GM23248 (cell line): ENCODE results near the gene HSPA1L. TPM values are rescaled to one million over a fixed set of nuclear protein-coding genes. Genes with fewer than 3 reads are reported as not detected.
"Not testable (repeated sequence)": the region's sequence is repeated elsewhere in the genome, so short reads cannot be mapped to it uniquely, and the experiment has no call there.

Experiments
- DNase-seq: peaks from one replicate; pipeline ENCODE4 v3.0.0-alpha.2; 2015
- H2AFZ ChIP-seq: fragments of 200-600 bp; sonication (generic); 2 replicates; pipeline ENCODE4 v1.6.1; 2016; ENCODE audit warnings: antibody characterized with exemption
- H3F3A ChIP-seq: fragments of 200-600 bp; sonication (generic); 2 replicates; pipeline ENCODE4 v1.6.1; 2016; ENCODE audit warnings: mild to moderate bottlenecking, antibody characterized with exemption, mixed run types; ENCODE audit not compliant: insufficient read depth
- H3K27ac ChIP-seq: fragments of 200-600 bp; sonication (generic); 2 replicates; pipeline ENCODE4 v1.5.1; 2016; ENCODE audit warnings: mild to moderate bottlenecking
- H3K27me3 ChIP-seq: fragments of 200-600 bp; sonication (generic); replicated peaks from 2 replicates; pipeline ENCODE4 v1.6.1; 2016; ENCODE audit warnings: mild to moderate bottlenecking; ENCODE audit not compliant: insufficient read depth
- H3K36me3 ChIP-seq: fragments of 200-600 bp; sonication (generic); 2 replicates; pipeline ENCODE4 v1.6.1; 2016; ENCODE audit warnings: low read depth, mild to moderate bottlenecking
- H3K4me1 ChIP-seq: fragments of 200-600 bp; sonication (generic); 2 replicates; pipeline ENCODE4 v1.6.1; 2016; ENCODE audit warnings: mild to moderate bottlenecking; ENCODE audit not compliant: insufficient read depth
- H3K4me2 ChIP-seq: fragments of 200-600 bp; sonication (generic); one replicate; pipeline ENCODE4 v1.6.1; 2016; ENCODE audit warnings: mild to moderate bottlenecking; ENCODE audit not compliant: unreplicated experiment
- H3K4me3 ChIP-seq: fragments of 200-600 bp; sonication (generic); 2 replicates; pipeline ENCODE4 v1.5.1; 2016; ENCODE audit warnings: mild to moderate bottlenecking
- H3K79me2 ChIP-seq: fragments of 200-600 bp; sonication (generic); 2 replicates; pipeline ENCODE4 v1.6.1; 2016; ENCODE audit warnings: mild to moderate bottlenecking; ENCODE audit not compliant: insufficient read depth
- H3K9ac ChIP-seq: fragments of 200-600 bp; sonication (generic); 2 replicates; pipeline ENCODE4 v1.6.1; 2016; ENCODE audit warnings: mild to moderate bottlenecking
- H3K9me2 ChIP-seq: fragments of 200-600 bp; sonication (generic); 2 replicates; pipeline ENCODE4 v1.6.1; 2016; ENCODE audit warnings: mixed run types, mild to moderate bottlenecking, moderate library complexity; ENCODE audit not compliant: insufficient read depth
- H3K9me3 ChIP-seq: fragments of 200-600 bp; sonication (generic); one replicate; pipeline ENCODE4 v1.6.1; 2017; ENCODE audit warnings: low read depth
- H4K20me1 ChIP-seq: fragments of 200-600 bp; sonication (generic); 2 replicates; pipeline ENCODE4 v1.6.0; 2016; ENCODE audit not compliant: insufficient read depth
- EZH2 ChIP-seq: fragments of 200-600 bp; sonication (generic); IDR thresholded peaks from 2 replicates; pipeline ENCODE4 v1.6.1; 2018; ENCODE audit warnings: antibody characterized with exemption, mild to moderate bottlenecking; ENCODE audit not compliant: insufficient read depth, poor library complexity, severe bottlenecking
- EZH2phosphoT487 ChIP-seq: fragments of 200-600 bp; sonication (generic); IDR thresholded peaks from 2 replicates; pipeline ENCODE4 v1.6.1; 2018; ENCODE audit warnings: antibody characterized with exemption, moderate library complexity, mild to moderate bottlenecking, low read depth; ENCODE audit not compliant: insufficient read depth
- WGBS, 2 experiments: methylation state at CpG; one replicate each; pipeline ENCODE4 v1.1.6; 2015 to 2017; ENCODE audit warnings: low lambda C conversion rate in 2 of 2, low coverage in 1 of 2; ENCODE audit errors: missing lambda C conversion rate in 2 of 2; 5-methylcytosine and 5-hydroxymethylcytosine counted together
- in situ Hi-C: fragments of 300-500 bp; cut with MboI; formaldehyde crosslinking; loops from 2 replicates; pipeline ENCODE4 v1.15.0; 2020
- polyA plus RNA-seq: library from polyadenylated mRNA; unstranded; fragments of >200 nt; fragmentation: Nextera tagmentation; extraction: Ambion mirVana; gene quantifications from 2 replicates; pipeline ENCODE4 v1.2.1, GENCODE V29; 2016
- total RNA-seq: library from RNA; depleted of rRNA; stranded (reverse); fragments of >200 nt; shearing (Covaris generic); gene quantifications from 2 replicates; pipeline ENCODE4 v1.2.3, GENCODE V29; 2014

HSPA1L gene
- total and polyA plus RNA-seq, 2 experiments from 2014 or later, result 0.91 to 1.7 TPM

DNA sequence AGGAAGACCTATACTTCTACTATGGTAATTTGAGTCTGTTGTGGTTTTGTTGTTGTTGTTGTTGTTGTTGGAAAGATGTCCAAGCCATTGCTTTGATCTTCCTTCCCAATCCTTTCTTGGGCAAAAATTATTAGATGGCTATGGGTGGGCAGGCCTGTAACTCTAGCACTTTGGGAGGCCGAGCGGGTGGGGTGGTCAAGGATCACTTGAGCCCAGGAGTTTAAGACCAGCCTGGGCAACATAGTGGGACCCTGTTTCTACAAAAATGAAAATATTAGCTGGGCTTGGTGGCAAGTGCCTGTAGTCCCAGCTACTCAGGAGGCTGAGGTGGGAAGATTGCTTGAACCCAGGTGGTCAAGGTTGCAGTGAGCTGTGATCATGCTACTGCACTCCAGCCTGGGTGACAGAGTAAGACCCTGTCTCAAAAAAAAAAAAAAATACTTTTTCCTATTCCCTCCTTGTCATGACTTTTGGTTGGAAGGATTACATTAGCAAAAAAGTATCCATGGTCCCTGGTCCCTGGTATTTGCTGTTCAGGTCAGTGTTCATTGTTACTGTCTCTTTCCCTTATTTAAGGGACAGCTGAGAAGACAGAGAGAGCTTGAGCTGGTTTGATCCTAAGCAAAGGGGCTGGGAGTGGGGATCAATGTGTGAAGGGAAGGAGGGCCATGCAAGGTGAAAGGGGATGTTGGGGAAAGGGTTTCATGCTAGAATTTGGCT is 35.8 kb upstream of the HSPA1L start:
- H3K4me1 ChIP-seq, result no peaks in the 10 kb centered on the region
- in situ Hi-C loops, result no loop called here

DNA sequence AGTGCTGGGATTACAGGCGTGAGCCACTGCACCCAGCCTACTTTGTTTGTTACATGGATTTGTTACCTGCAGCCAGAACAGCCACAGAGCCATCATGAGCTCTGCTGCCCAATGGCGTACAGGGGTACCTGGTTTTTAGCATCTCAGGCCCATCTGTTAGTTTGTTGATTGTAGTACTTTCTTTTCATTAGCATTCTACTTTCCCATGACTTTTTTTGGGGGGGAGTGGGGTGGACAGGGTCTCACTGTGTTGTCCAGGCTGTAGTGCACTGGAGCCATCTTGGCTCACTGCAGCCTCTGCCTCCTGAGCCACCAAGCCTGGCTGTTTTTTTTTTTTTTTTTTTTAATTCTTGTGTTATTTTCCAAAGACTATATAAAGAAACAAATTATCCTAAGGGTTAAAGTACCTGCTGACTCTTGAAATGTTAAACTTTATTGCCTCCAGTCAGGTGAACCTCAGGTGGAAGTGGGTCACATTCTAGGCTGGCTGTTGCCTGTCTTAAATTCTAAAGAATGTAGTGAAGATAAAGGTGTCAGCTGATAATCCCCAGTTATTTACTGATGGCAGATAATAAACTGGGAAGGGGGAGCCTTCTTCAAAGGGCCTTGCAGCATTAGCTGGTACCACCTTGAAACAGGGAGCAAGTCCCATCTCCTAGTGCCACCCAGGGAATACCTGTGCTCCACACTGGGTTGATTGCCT is 32.3 kb upstream of the HSPA1L start:
- no peak for TF ChIP-seq EZH2phosphoT487
- TF ChIP-seq EZH2, result no peak
- in situ Hi-C loops, result no loop called here

More for the DNA sequence above, 35.8 kb upstream of the HSPA1L start:
- H3K36me3 ChIP-seq, result no peaks in the 10 kb centered on the region
- H3K9ac ChIP-seq, result no peak overlapping the region
- no peaks in the 10 kb centered on the region for H3K27me3 ChIP-seq
- H4K20me1 ChIP-seq, result no peaks in the 10 kb centered on the region
- H2AFZ ChIP-seq, result no peak overlapping the region
- WGBS, 2 experiments, result 91 to 95% methylated on average over 2 of the region's 2 CpGs
- H3K79me2 ChIP-seq, result no peaks in the 10 kb centered on the region
- TF ChIP-seq EZH2 (no peak), EZH2phosphoT487 (no peak)
- no peaks in the 10 kb centered on the region for H3K9me2 ChIP-seq
- H3K4me3 ChIP-seq, result no peak overlapping the region
- no peak overlapping the region for H3K4me2 ChIP-seq
- no peaks in the 10 kb centered on the region for H3K9me3 ChIP-seq
- H3K27ac ChIP-seq, result no peak overlapping the region
- no peak for DNase-seq
- H3F3A ChIP-seq, result peaks cover 8% of the 10 kb centered on the region; the same call in 1 of the 2 replicates

GRCh38 chr6:31844507-31844906 is 29.4 kb upstream of the HSPA1L start:
- Histone ChIP-seq H4K20me1 (no peaks in the 10 kb centered on the region; the same call in 1 of the 2 replicates), H3K79me2 (0 out of 2 replicates have a peak, but pooled peaks cover 1% of the 10 kb centered on the region), H3F3A (peaks cover 23% of the 10 kb centered on the region), H3K36me3 (peaks cover 17% of the 10 kb centered on the region), H3K4me3 (no peak overlapping the region), H3K4me1 (no peaks in the 10 kb centered on the region), H3K27ac (no peak overlapping the region), H3K27me3 (no peaks in the 10 kb centered on the region), H2AFZ (no peak overlapping the region), H3K4me2 (no peak overlapping the region), H3K9me3 (no peaks in the 10 kb centered on the region), H3K9me2 (no peaks in the 10 kb centered on the region), H3K9ac (no peak overlapping the region)
- in situ Hi-C loops, result no loop called here
- DNase-seq, result no peak
- 100% methylated on average over 3 of the region's 3 CpGs for whole genome bisulfite sequencing, 2 experiments
- TF ChIP-seq EZH2, result no peak
- TF ChIP-seq EZH2phosphoT487, result no peak

More for the DNA sequence above, 32.3 kb upstream of the HSPA1L start:
- H3K9me2 ChIP-seq, result no peaks in the 10 kb centered on the region
- H3K4me3 ChIP-seq, result no peak overlapping the region
- WGBS, 2 experiments, result 91 to 100% methylated on average over 2 of the region's 2 CpGs
- H3K36me3 ChIP-seq, result no peaks in the 10 kb centered on the region
- H3K79me2 ChIP-seq, result no peaks in the 10 kb centered on the region
- no peaks in the 10 kb centered on the region for H3K9me3 ChIP-seq
- H2AFZ ChIP-seq, result no peak overlapping the region
- H3K4me2 ChIP-seq, result no peak overlapping the region
- peaks cover 8% of the 10 kb centered on the region; the same call in 1 of the 2 replicates for H3F3A ChIP-seq
- no peaks in the 10 kb centered on the region for H3K27me3 ChIP-seq
- H3K4me1 ChIP-seq, result no peaks in the 10 kb centered on the region
- H4K20me1 ChIP-seq, result no peaks in the 10 kb centered on the region
- no peak overlapping the region for H3K9ac ChIP-seq
- H3K27ac ChIP-seq, result no peak overlapping the region
- DNase-seq, result no peak

GRCh38 chr6:31842053-31842452 is 27.0 kb upstream of the HSPA1L start:
- no peak for DNase-seq
- Histone ChIP-seq H3K27me3 (no peaks in the 10 kb centered on the region), H3K36me3 (peaks cover 40% of the 10 kb centered on the region), H3K9me3 (no peaks in the 10 kb centered on the region), H3K27ac (no peak overlapping the region), H3K9ac (no peak overlapping the region), H3K4me3 (no peak overlapping the region), H3K4me1 (peaks cover 14% of the 10 kb centered on the region; the same call in 1 of the 2 replicates), H4K20me1 (peaks cover 10% of the 10 kb centered on the region), H2AFZ (no peak overlapping the region), H3K9me2 (no peaks in the 10 kb centered on the region), H3K79me2 (peaks cover 26% of the 10 kb centered on the region), H3K4me2 (no peak overlapping the region), H3F3A (peaks cover 48% of the 10 kb centered on the region)
- in situ Hi-C loops, result no loop called here
- TF ChIP-seq EZH2phosphoT487 (no peak), EZH2 (no peak)
- WGBS, 2 experiments, result 99 to 100% methylated on average over 9 of the region's 9 CpGs

- H2AFZ ChIP-seq, H3K9me3 ChIP-seq, H3K27ac ChIP-seq, H3K9ac ChIP-seq, H3K9me2 ChIP-seq, H3K27me3 ChIP-seq, H3K4me2 ChIP-seq, DNase-seq, H3K4me3 ChIP-seq, in situ Hi-C loops: not testable (repeated sequence)
- Histone ChIP-seq H4K20me1 (peaks cover 16% of the 10 kb centered on the region), H3K36me3 (peaks cover 51% of the 10 kb centered on the region), H3F3A (peaks cover 61% of the 10 kb centered on the region), H3K79me2 (peaks cover 49% of the 10 kb centered on the region), H3K4me1 (peaks cover 26% of the 10 kb centered on the region)
- WGBS, 2 experiments, result 88 to 92% methylated on average over 8 of the region's 8 CpGs
Observed at GRCh38 chr6:31839779-31840126, 24.7 kb upstream of the HSPA1L start.
